Measurements from ENCODE around the gene RABGGTB.

DNA sequence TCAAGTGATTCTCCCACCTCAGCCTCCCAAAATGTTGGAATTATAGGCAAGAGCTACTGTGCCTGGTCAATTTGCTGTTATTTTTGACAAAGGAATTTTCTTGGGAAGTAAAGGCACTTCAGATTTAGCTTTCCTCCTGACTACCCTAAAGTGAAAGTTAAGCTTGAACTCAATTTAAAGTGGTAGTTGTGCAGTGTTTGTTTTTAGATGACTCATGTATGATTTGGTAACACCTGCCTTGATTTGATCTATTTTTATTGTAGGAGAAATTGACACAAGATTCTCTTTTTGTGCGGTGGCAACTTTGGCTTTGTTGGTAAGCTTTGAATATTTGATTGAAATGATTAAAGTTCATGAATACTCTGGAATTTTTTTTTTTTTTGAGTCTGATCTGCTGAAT is 5.0 kb downstream of the RABGGTB start:
- TF ChIP-seq POU2F2 (IDR thresholded peaks at IDR 0.05; ENCODE audit: low read depth, low read length) (no peak), POLR2A (IDR thresholded peaks at IDR 0.05; ENCODE audit: low read depth, low read length) (no peak), POLR2AphosphoS5 (IDR thresholded peaks at IDR 0.05; ENCODE audit: low read depth, low read length) (no peak), TAF1 (IDR thresholded peaks at IDR 0.05; ENCODE audit: low read depth, low read length) (no peak), SPI1 (IDR thresholded peaks at IDR 0.05; ENCODE audit: low read depth, low read length) (no peak), PAX5 (IDR thresholded peaks at IDR 0.05; ENCODE audit: insufficient read depth, low read length, severe bottlenecking) (no peak)
